Subcutaneous adipose tissue (tissue), 4 donors: ENCODE measurements around the gene GTF2A2. TPM values are rescaled to one million over a fixed set of nuclear protein-coding genes. Genes with fewer than 3 reads are reported as not detected.

Experiments used
- CTCF ChIP-seq: fragments of 450-650 bp; IDR thresholded peaks from one replicate; pipeline ENCODE4 v1.5.1; 2016; ENCODE audit warnings: low read depth, mild to moderate bottlenecking, control low read depth, antibody characterized with exemption, moderate library complexity
- total RNA-seq, 4 donors: library from RNA; depleted of rRNA; stranded (reverse); fragments of >200 nt; gene quantifications; one replicate each; pipeline ENCODE4 v1.1.0, GENCODE V29; 2016

Gene GTF2A2
- total RNA-seq, 4 donors from 2014 or later, result 24.3 to 44.5 (median 28.4) TPM

- TF ChIP-seq CTCF, result no peak
These were observed 23.6 kb upstream of the GTF2A2 start for GRCh38 chr15:59680870-59681269.

- TF ChIP-seq CTCF, result no peak
These were observed 23.0 kb upstream of the GTF2A2 start for GRCh38 chr15:59680346-59680745.

- TF ChIP-seq CTCF, result no peak
These were observed 21.3 kb upstream of the GTF2A2 start for GRCh38 chr15:59678620-59679019.

- TF ChIP-seq CTCF, result no peak
These were observed 20.9 kb upstream of the GTF2A2 start for GRCh38 chr15:59678172-59678571.

- no peak for TF ChIP-seq CTCF
These were observed 19.2 kb upstream of the GTF2A2 start for GRCh38 chr15:59676565-59676964.

GRCh38 chr15:59674361-59674877 is 17.1 kb upstream of the GTF2A2 start:
- no peak for TF ChIP-seq CTCF

GRCh38 chr15:59668556-59668955 is 11.2 kb upstream of the GTF2A2 start:
- no peak for TF ChIP-seq CTCF
